ENCODE measurements around the gene PEAR1. TPM values are rescaled to one million over a fixed set of nuclear protein-coding genes. Genes with fewer than 3 reads are reported as not detected.

Gene PEAR1
- total and polyA plus RNA-seq, 2 donors (not counting 1 experiment from before 2014, with no cell fraction given), result 0.03 TPM; not detected in 1

GRCh38 chr1:156885314-156885713 is 8.2 kb upstream of the PEAR1 start:
- no CpG with 5 or more reads among the region's 1 CpG for WGBS (ENCODE audit: insufficient coverage)
- Histone ChIP-seq H2AFZ (ENCODE audit: insufficient read depth, low read depth, low read length, poor library complexity, severe bottlenecking) (no peak overlapping the region), H3K4me3 (ENCODE audit: control extremely low read depth in 1 of 5, extremely low read depth in 1 of 5, insufficient read depth in 1 of 5, low read depth in 2 of 5, low read length in 4 of 5) (no peak overlapping the region), H3K79me2 (ENCODE audit: control insufficient read depth, insufficient read depth, low read length) (no peaks in the 10 kb centered on the region), H3K27ac (ENCODE audit: low read length in 2 of 2) (no peak overlapping the region), H4K20me1 (ENCODE audit: control insufficient read depth, insufficient read depth, low read length, poor library complexity, severe bottlenecking) (no peaks in the 10 kb centered on the region), H3K9me3 (ENCODE audit: control extremely low read depth in 1 of 3, control insufficient read depth in 2 of 3, insufficient read depth in 1 of 3, low read length in 2 of 3) (no peaks in the 10 kb centered on the region), H3K36me3 (replicated peaks in 1 of 2; ENCODE audit: control extremely low read depth in 1 of 2, control insufficient read depth in 1 of 2, extremely low read depth in 1 of 2, insufficient read depth in 2 of 2, low read length in 1 of 2) (no peaks in the 10 kb centered on the region), H3K4me1 (ENCODE audit: control insufficient read depth in 2 of 2, insufficient read depth in 2 of 2, low read length in 2 of 2) (no peaks in the 10 kb centered on the region), H3K27me3 (replicated peaks in 1 of 4; ENCODE audit: control extremely low read depth in 1 of 4, control insufficient read depth in 3 of 4, insufficient read depth in 4 of 4, low read length in 3 of 4) (peaks cover 0 to 53% (median 8%) of the 10 kb centered on the region in 4 experiments), H3K9ac (ENCODE audit: low read length) (no peak overlapping the region), H3K4me2 (replicated peaks; ENCODE audit: low read depth, low read length, poor library complexity, severe bottlenecking) (no peak overlapping the region)
- ATAC-seq (ENCODE audit: low read depth) (no peak), DNase-seq (no peak)
- intact Hi-C loops (cut with micrococcal nuclease), result no loop called here
- no peak overlapping the region for H3K27ac Mint-ChIP-seq
- H3K4me1 Mint-ChIP-seq, result peaks cover 3% of the 10 kb centered on the region
- H3K9me3 Mint-ChIP-seq (ENCODE audit: insufficient read depth), result no peaks in the 10 kb centered on the region
- ChIA-PET CTCF (interaction anchor here (1.8 kb wide), 1 partner anchor 196 kb away, joined by 6 read pairs; no protein-coding TSS in a partner anchor), POLR2A (no interaction called here)
- no peak for TF ChIP-seq EZH2 (IDR thresholded peaks at IDR 0.05; ENCODE audit: borderline replicate concordance, insufficient read depth, low read depth, low read length, poor library complexity, severe bottlenecking)
- TF ChIP-seq, protein P1, sequence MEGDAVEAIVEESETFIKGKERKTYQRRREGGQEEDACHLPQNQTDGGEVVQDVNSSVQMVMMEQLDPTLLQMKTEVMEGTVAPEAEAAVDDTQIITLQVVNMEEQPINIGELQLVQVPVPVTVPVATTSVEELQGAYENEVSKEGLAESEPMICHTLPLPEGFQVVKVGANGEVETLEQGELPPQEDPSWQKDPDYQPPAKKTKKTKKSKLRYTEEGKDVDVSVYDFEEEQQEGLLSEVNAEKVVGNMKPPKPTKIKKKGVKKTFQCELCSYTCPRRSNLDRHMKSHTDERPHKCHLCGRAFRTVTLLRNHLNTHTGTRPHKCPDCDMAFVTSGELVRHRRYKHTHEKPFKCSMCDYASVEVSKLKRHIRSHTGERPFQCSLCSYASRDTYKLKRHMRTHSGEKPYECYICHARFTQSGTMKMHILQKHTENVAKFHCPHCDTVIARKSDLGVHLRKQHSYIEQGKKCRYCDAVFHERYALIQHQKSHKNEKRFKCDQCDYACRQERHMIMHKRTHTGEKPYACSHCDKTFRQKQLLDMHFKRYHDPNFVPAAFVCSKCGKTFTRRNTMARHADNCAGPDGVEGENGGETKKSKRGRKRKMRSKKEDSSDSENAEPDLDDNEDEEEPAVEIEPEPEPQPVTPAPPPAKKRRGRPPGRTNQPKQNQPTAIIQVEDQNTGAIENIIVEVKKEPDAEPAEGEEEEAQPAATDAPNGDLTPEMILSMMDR (IDR thresholded peaks at IDR 0.05), result no peak
- no peak overlapping the region for H3K4me3 Mint-ChIP-seq
- H3K27me3 Mint-ChIP-seq, result peaks cover 63% of the 10 kb centered on the region

- POLR2A ChIA-PET, result no interaction called here
- peaks cover 3% of the 10 kb centered on the region for H3K4me1 Mint-ChIP-seq
- Histone ChIP-seq H3K9me3 (ENCODE audit: control extremely low read depth in 1 of 3, control insufficient read depth in 2 of 3, insufficient read depth in 1 of 3, low read length in 2 of 3) (no peaks in the 10 kb centered on the region), H4K20me1 (ENCODE audit: control insufficient read depth, insufficient read depth, low read length, poor library complexity, severe bottlenecking) (no peaks in the 10 kb centered on the region), H3K79me2 (ENCODE audit: control insufficient read depth, insufficient read depth, low read length) (no peaks in the 10 kb centered on the region), H3K4me3 (ENCODE audit: control extremely low read depth in 1 of 5, extremely low read depth in 1 of 5, insufficient read depth in 1 of 5, low read depth in 2 of 5, low read length in 4 of 5) (no peak overlapping the region), H3K36me3 (replicated peaks in 1 of 2; ENCODE audit: control extremely low read depth in 1 of 2, control insufficient read depth in 1 of 2, extremely low read depth in 1 of 2, insufficient read depth in 2 of 2, low read length in 1 of 2) (no peaks in the 10 kb centered on the region), H3K27me3 (replicated peaks in 1 of 4; ENCODE audit: control extremely low read depth in 1 of 4, control insufficient read depth in 3 of 4, insufficient read depth in 4 of 4, low read length in 3 of 4) (peaks cover 0 to 53% (median 9%) of the 10 kb centered on the region in 4 experiments), H3K9ac (ENCODE audit: low read length) (no peak overlapping the region), H3K27ac (ENCODE audit: low read length in 2 of 2) (no peak overlapping the region), H3K4me2 (replicated peaks; ENCODE audit: low read depth, low read length, poor library complexity, severe bottlenecking) (no peak overlapping the region), H2AFZ (ENCODE audit: insufficient read depth, low read depth, low read length, poor library complexity, severe bottlenecking) (no peak overlapping the region), H3K4me1 (ENCODE audit: control insufficient read depth in 2 of 2, insufficient read depth in 2 of 2, low read length in 2 of 2) (no peaks in the 10 kb centered on the region)
- no peak overlapping the region for H3K27ac Mint-ChIP-seq
- no peaks in the 10 kb centered on the region for H3K9me3 Mint-ChIP-seq (ENCODE audit: insufficient read depth)
- no peak overlapping the region for H3K4me3 Mint-ChIP-seq
- CTCF ChIA-PET, result interaction anchor here (1.8 kb wide), 1 partner anchor 197 kb away, joined by 6 read pairs; no protein-coding TSS in a partner anchor
- 74% methylated on average over 5 of the region's 13 CpGs for WGBS (ENCODE audit: insufficient coverage)
- no peak for DNase-seq
- peaks cover 62% of the 10 kb centered on the region for H3K27me3 Mint-ChIP-seq
- ATAC-seq (ENCODE audit: low read depth), result no peak
- TF ChIP-seq, protein P1 (IDR thresholded peaks at IDR 0.05), result no peak
- TF ChIP-seq EZH2 (IDR thresholded peaks at IDR 0.05; ENCODE audit: borderline replicate concordance, insufficient read depth, low read depth, low read length, poor library complexity, severe bottlenecking), result no peak
- intact Hi-C loops (cut with micrococcal nuclease), result no loop called here
Observed at GRCh38 chr1:156885880-156886355, 7.6 kb upstream of the PEAR1 start.

All from B cell (primary cell).